ENCODE data around the gene RHOU.
A peak's percentile ranks its signal among the peaks of the same experiment; 100 is the strongest.
"Not testable (repeated sequence)": the region's sequence is repeated elsewhere in the genome, so short reads cannot be mapped to it uniquely, and the experiment has no call there.

Gene RHOU

DNA sequence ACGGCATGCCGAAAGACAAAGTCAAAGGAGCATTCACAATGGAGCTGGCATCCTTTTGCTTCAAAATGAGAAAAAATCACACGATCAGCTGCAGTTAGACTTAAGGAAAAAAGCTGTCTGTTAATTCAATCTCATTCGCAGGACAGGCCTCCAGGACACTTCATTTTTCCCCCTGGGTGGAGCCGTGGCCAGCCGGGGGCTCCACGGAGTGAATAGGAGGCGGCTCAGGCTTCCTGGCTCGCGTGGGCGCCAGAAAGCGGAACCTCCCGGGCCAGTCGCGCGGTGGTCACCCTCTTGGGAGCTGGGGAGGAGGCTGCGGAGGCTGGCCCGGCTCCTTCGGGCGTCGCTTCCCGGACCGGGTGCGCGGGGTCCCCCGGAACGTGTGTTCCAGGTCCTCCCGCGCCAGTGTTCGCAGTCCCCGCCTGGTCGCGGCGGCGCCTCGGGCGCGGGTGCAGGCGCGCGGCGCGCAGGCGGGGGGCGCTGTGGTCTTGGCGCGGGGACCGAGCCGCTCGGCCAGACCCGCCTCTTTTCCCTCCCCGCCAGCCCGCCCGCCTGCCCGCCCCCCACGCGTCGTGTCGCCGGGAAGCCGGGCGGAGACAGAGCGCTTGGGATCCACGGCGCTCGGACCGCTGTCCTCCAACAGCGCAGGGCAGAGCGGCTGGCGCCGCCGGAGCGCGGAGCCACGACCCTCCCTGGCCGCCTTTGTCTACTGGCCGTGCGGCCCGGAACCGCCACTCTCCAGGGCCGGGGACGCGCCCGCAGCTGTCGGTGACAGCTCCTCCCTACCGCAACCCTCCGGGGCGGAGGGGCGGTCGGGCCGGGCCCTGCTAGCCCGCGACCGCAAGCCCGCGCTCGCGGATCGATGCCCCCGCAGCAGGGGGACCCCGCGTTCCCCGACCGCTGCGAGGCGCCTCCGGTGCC is at the start of gene RHOU:
Gene RHOU, plus strand, starts transcription at position 599 of the 921 bp plus-strand sequence. Its CDS starts 264 bp downstream, at position 863.
- TF ChIP-seq, protein P1, sequence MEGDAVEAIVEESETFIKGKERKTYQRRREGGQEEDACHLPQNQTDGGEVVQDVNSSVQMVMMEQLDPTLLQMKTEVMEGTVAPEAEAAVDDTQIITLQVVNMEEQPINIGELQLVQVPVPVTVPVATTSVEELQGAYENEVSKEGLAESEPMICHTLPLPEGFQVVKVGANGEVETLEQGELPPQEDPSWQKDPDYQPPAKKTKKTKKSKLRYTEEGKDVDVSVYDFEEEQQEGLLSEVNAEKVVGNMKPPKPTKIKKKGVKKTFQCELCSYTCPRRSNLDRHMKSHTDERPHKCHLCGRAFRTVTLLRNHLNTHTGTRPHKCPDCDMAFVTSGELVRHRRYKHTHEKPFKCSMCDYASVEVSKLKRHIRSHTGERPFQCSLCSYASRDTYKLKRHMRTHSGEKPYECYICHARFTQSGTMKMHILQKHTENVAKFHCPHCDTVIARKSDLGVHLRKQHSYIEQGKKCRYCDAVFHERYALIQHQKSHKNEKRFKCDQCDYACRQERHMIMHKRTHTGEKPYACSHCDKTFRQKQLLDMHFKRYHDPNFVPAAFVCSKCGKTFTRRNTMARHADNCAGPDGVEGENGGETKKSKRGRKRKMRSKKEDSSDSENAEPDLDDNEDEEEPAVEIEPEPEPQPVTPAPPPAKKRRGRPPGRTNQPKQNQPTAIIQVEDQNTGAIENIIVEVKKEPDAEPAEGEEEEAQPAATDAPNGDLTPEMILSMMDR (IDR thresholded peaks at IDR 0.05; ENCODE audit: low read depth, low read length, missing control alignments): no peak
- DNase-seq (ENCODE audit: extremely low read depth, low read depth): no peak
- peak within 1 kb of the TSS; percentile 51 for H3K4me3 ChIP-seq (replicated peaks; ENCODE audit: low read depth, low read length)

- DNase-seq (ENCODE audit: extremely low read depth, low read depth): no peak
- no peak overlapping the region for H3K4me3 ChIP-seq (replicated peaks; ENCODE audit: low read depth, low read length)
- TF ChIP-seq, protein P1 (IDR thresholded peaks at IDR 0.05; ENCODE audit: low read depth, low read length, missing control alignments): no peak
Measured at GRCh38 chr1:228687587-228687986, 47.7 kb upstream of the RHOU start.

DNA sequence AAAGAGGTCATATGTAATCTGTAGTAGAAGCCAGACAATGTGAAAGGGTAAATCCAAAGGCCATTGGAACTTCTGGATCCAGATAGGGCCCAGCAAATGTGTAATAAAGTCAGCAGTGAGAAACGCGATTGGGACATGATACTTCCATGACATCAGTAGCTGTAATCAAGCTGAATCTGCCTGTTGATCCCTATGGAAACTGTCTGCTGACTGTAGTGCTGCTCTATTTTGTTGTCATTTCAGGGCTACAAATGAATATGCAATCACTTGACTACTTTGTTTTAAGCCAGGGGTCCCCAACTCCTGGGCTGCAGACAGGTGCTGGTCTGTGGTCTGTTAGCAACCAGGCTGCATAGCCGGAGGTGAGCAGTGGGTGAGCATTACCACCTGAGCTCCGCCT is 46.0 kb upstream of the RHOU start:
- no peak overlapping the region for H3K4me3 ChIP-seq (replicated peaks; ENCODE audit: low read depth, low read length)
- no peak for DNase-seq (ENCODE audit: extremely low read depth, low read depth)
- TF ChIP-seq, protein P1 (IDR thresholded peaks at IDR 0.05; ENCODE audit: low read depth, low read length, missing control alignments): no peak

DNA sequence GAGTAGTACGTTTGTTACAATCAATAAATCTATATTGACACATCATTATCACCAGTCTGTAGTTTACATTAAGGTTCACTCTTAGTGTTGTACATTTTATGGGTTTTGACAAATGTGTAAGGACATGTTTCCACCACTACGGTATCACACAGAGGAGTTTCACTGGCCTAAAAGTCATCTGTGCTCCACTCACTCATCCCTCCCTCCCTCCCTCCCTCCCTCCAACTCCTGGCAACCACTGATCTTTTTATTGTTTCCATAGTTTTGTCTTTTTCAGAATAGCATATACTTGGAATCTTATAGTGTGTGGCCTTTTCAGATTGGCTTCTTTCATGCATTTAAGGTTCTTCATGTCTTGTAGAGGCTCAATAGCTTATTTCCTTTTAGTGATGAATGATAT is 44.1 kb upstream of the RHOU start:
- TF ChIP-seq, protein P1 (IDR thresholded peaks at IDR 0.05; ENCODE audit: low read depth, low read length, missing control alignments): no peak
- H3K4me3 ChIP-seq (replicated peaks; ENCODE audit: low read depth, low read length): no peak overlapping the region
- DNase-seq (ENCODE audit: extremely low read depth, low read depth): no peak

- TF ChIP-seq, protein P1 (IDR thresholded peaks at IDR 0.05; ENCODE audit: low read depth, low read length, missing control alignments): peak; percentile 15
- DNase-seq (ENCODE audit: extremely low read depth, low read depth): peak; percentile 24
Measured at GRCh38 chr1:228691926-228692325, 43.4 kb upstream of the RHOU start.

DNA sequence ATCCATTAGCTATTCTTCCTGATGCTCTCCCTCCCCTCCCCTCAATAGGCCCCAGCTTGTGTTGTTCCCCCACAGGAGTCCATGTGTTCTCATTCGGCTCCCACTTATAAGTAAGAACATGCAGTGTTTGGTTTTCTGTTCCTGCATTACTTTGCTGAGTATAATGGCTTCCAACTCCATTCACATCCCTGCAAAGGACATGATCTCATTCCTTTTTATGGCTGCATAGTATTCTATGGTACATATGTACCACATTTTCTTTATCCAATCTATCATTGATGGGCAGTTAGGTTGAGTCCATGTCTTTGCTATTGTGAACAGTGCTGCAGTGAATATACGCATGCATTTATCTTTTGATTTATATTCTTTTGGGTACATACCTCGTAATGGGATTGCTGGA is 40.8 kb upstream of the RHOU start:
- DNase-seq (ENCODE audit: extremely low read depth, low read depth); H3K4me3 ChIP-seq (replicated peaks; ENCODE audit: low read depth, low read length): not testable (repeated sequence)

More at GRCh38 chr1:228691926-228692325, 43.4 kb upstream of the RHOU start:
- H3K4me3 ChIP-seq (replicated peaks; ENCODE audit: low read depth, low read length): no peak overlapping the region
